Skeletal muscle satellite cell (primary cell): ENCODE results near the gene UBA3.

Experiments used
- H3K27me3 ChIP-seq: 2 replicates; pipeline ENCODE4 v1.7.0; 2013; ENCODE audit warnings: low read length; ENCODE audit not compliant: control insufficient read depth, insufficient read depth
- H3K36me3 ChIP-seq: 2 replicates; pipeline ENCODE4 v1.7.0; 2013; ENCODE audit warnings: mild to moderate bottlenecking, control low read depth, low read length; ENCODE audit not compliant: insufficient read depth
- H3K4me1 ChIP-seq: 2 replicates; pipeline ENCODE4 v1.7.0; 2013; ENCODE audit warnings: low read length; ENCODE audit not compliant: control insufficient read depth, insufficient read depth
- H3K4me2 ChIP-seq: 2 replicates; pipeline ENCODE4 v1.7.0; 2013; ENCODE audit warnings: mild to moderate bottlenecking, low read length
- H3K4me3 ChIP-seq: 2 replicates; pipeline ENCODE4 v1.7.0; 2013; ENCODE audit warnings: low read length
- H3K9ac ChIP-seq: 2 replicates; pipeline ENCODE4 v1.7.0; 2013; ENCODE audit warnings: mild to moderate bottlenecking, low read depth, low read length, moderate library complexity
- H3K9me3 ChIP-seq: replicated peaks from 2 replicates; pipeline ENCODE4 v1.7.0; 2013; ENCODE audit warnings: mild to moderate bottlenecking, control low read depth, low read length

Gene UBA3

DNA sequence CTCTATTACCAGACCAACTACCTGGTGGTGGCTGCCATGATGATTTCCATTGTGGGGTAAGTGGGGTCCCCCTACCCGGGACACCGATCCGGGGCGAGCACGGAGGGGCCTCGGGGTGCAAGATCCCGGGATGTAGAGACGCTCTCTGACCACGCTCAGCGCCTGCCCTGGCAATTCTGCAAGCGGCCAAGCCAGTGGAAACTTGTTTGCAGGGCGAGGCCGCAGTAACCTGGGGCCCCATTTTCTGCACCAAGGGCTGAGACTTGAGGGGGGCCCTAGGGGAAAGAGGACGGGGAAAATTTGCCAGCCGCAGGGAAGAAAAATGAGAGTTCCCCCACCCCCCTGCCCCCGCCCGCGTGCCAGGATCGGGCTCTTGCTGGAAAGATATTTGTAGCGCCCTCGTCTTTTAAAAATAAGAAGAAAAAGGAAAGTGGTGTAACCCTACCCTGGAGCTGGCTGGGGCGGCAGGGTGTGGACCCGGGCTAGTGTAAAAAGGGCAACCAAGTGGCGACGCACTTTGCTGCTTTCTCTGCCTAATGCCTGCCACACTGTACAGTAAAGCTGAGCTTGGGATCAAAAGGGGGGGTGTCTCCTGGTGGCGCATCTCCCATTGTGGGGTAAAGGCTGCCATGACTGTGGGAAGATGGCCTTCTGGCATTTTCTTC is 5.1 kb upstream of the UBA3 start:
- Histone ChIP-seq H3K4me1 (peaks cover 73% of the 10 kb centered on the region), H3K27me3 (no peaks in the 10 kb centered on the region), H3K36me3 (peaks cover 9% of the 10 kb centered on the region), H3K9me3 (no peaks in the 10 kb centered on the region), H3K4me3 (peak overlapping the region; percentile 92), H3K9ac (peak overlapping the region; percentile 95), H3K4me2 (peak overlapping the region; percentile 86)

DNA sequence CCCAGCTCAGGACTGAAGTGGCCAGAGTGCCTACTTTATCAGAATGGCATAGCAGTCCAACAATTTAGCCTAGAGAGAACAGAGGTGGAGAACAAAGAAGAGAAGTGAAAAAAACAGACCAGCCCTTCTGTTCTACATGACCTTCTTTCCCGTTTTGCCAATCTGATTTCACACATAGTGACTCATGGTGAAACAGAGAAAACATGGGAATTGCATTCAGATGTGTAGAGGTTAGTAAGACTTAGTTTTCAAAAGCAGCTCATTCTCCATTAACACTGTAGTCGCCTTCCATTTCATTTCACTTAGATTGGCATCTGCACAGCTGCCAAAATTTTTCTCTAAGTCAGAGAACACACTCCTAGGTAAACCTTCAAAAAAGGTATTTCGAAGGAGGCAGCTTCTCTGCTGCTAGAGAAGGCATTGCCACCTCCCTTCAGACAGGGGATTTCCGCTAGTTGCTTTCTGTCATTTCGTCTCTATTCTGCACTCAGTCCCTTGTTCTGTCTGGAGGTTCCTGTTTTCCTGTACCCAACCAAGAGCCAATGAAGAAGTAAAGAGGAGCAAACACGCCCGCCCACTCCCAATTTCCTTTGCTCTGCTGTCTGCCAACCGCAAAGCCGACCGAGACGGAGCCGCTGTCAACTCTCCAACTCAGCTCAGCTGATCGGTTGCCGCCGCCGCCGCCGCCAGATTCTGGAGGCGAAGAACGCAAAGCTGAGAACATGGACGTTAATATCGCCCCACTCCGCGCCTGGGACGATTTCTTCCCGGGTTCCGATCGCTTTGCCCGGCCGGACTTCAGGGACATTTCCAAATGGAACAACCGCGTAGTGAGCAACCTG is 4.4 kb upstream of the UBA3 start, which contains the start of gene ARL6IP5:
Gene ARL6IP5, plus strand, starts transcription at position 612 of the 842 bp plus-strand sequence. Its CDS starts 111 bp downstream, at position 723.
- Histone ChIP-seq H3K9me3 (no peaks in the 10 kb centered on the region), H3K4me1 (peaks cover 66% of the 10 kb centered on the region), H3K36me3 (peaks cover 6% of the 10 kb centered on the region), H3K9ac (peak within 1 kb of the TSS; percentile 95), H3K27me3 (no peaks in the 10 kb centered on the region), H3K4me2 (peak within 1 kb of the TSS; percentile 86), H3K4me3 (peak within 1 kb of the TSS; percentile 92)

DNA sequence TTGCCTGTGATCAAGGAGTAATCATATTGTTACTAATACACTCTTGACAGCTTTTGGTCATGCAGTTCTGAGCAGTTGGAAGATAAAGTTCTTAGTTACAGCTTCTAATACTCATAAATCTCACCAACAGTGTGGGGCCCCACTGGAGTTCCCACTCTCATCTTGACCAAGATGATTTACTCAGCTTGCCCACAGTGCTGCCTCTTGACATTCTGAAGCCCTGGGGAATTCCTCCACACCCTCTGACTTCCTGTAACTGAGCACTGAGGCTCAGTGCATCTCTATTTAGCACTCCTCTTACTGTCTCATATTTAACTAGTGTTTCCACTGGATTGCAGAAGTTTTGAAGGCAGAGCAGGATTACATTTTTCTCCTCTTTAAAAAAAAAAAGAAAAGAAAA is 2.6 kb upstream of the UBA3 start:
- no peaks in the 10 kb centered on the region for H3K27me3 ChIP-seq
- H3K4me2 ChIP-seq = peak overlapping the region; percentile 86
- peaks cover 64% of the 10 kb centered on the region for H3K4me1 ChIP-seq
- H3K9me3 ChIP-seq = no peaks in the 10 kb centered on the region
- H3K9ac ChIP-seq = peak overlapping the region; percentile 46
- H3K4me3 ChIP-seq = no peak overlapping the region
- H3K36me3 ChIP-seq = no peaks in the 10 kb centered on the region

DNA sequence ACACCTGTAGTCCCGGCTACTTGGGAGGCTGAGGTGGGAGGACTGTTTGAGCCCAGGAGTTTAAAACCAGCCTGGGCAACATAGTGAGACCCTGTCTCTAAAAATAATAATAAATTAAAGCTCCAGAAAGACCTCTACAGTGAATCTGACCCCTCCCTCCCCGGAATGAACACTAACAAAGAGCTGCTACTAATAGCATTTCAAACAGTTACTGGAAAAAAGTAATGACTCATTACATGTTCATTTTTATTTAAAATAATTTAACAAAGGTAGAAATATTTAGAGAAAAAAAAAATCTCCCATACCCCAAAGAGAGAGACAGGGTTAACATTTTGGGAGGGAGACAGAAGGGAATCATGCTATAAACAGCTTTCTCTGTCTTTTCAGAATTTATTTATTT is 2.2 kb upstream of the UBA3 start:
- Histone ChIP-seq H3K9me3 (no peaks in the 10 kb centered on the region), H3K4me1 (peaks cover 63% of the 10 kb centered on the region), H3K4me2 (peak overlapping the region; percentile 86), H3K4me3 (no peak overlapping the region), H3K36me3 (no peaks in the 10 kb centered on the region), H3K9ac (peak overlapping the region; percentile 46), H3K27me3 (no peaks in the 10 kb centered on the region)

DNA sequence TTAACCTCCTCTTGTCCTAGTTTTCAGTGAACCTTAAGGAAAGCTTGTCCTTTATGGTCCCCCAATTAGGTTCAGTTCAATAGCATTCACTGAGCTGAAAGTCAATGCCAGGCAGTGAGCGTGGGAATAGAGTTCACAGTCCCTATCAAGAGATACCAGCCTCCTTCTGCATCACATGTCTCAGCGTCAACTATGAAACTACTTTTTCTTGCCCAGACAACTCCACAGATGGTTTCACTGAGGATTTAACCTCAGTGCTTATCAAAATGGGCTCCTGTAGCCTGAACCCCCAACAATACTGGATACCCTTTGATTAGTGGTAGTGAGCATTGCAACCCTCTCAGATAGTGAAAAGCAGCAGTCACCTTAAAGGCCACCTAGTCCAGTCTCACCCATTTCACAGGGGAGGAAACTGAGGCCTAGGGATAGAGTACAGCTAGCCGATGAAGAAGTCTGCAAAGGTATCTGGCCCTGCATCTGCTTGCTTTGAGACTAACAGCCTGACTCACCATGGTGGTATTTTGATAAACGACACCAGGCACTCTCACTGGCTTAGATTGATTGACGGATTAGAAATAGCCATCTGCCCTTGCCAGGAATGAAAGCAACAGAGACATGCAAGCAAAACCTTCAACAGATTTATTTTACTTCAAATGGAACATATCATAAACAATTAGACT is 1.6 kb upstream of the UBA3 start:
- H3K9ac ChIP-seq = no peak overlapping the region
- peaks cover 58% of the 10 kb centered on the region for H3K4me1 ChIP-seq
- no peaks in the 10 kb centered on the region for H3K27me3 ChIP-seq
- H3K36me3 ChIP-seq = no peaks in the 10 kb centered on the region
- H3K4me2 ChIP-seq = peak overlapping the region; percentile 86
- H3K4me3 ChIP-seq = no peak overlapping the region
- H3K9me3 ChIP-seq = no peaks in the 10 kb centered on the region

DNA sequence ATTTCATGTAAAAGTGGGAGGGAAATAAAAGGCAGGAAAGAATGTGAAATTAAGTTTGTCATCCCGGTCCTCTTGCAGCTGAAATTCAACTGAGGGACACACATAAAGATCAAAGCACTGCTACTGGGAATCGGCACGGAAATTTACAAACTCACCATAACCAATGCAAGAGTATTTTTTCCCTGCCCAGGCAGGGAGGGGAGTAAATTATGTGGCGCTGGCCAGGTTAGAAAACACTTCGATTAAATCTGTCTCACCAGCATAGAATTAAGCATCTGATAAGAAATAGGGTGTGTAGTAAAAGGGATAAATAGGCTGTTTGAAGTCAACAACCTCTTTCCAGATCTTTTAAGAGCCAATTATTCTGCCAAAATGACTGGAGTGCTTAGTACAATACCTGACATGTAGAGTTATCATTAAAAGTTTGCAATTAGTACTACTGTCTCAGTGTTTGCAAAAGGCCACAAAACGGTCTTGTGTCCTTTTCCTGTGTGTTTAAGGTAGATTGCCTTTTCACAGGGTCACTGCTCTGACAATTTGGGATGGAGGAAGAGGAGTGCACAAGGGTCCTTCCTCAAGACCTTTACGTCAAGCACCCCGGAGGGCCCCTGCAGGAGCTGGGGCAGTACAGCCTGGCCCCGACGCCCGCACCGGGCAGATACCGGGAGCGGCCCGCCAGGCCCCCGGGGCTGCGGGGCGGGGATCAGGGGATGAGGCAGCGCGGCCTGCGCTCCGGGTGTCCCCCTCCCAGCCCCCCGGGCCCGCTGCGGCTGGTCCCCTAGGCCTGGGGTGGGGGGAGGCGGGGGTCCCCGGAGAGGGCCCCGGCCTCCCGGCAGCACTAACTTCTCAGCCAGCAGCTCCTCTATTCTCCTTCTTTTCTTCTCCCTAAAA is 651 bp downstream of the UBA3 start:
- Histone ChIP-seq H3K4me3 (peak overlapping the region; percentile 76), H3K36me3 (no peaks in the 10 kb centered on the region), H3K9me3 (no peaks in the 10 kb centered on the region), H3K4me2 (peak overlapping the region; percentile 91), H3K9ac (peak overlapping the region; percentile 90), H3K27me3 (no peaks in the 10 kb centered on the region), H3K4me1 (peaks cover 52% of the 10 kb centered on the region)

DNA sequence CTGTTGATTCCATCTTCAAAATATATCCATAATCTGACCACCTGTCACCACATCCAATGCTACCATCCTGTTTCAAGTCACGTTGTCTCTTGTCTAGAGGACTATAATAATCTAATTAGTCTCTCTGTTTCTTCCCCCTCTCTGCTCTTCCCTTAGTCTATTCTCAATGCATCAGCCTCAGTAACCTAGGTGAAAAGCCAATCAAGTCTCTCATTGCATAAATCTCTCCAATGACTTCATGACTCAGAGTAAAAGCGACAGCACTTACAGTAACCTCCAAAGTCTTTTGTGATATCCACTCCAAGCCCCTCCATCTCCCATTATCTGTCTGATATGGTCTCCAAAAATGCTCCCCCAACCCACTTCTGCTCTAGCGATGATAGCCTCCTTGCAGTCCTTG is 7.2 kb downstream of the UBA3 start:
- H3K36me3 ChIP-seq = peaks cover 25% of the 10 kb centered on the region

DNA sequence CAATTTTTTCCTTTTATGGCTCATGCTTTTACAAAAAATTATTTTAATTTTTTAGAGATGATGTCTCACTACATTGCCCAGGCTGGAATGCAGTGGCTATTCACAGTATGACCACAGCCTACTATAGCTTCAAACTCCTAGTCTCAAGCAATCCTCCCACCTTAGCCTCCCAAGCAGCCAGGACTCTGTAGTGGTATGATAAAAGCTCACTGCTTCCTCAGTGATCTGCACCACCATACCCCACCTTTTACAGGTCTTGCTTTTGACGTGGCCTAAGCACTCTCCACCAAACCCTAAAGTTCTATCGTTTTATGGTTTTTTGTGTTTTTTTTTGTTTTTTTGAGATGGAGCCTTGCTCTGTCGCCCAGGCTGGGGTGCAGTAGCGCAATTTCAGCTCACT is 14.0 kb downstream of the UBA3 start:
- H3K9me3 ChIP-seq = no peaks in the 10 kb centered on the region
- H3K4me1 ChIP-seq = no peaks in the 10 kb centered on the region
- no peak overlapping the region for H3K9ac ChIP-seq
- H3K36me3 ChIP-seq = peaks cover 40% of the 10 kb centered on the region
- no peak overlapping the region for H3K4me2 ChIP-seq
- no peaks in the 10 kb centered on the region for H3K27me3 ChIP-seq
- H3K4me3 ChIP-seq = no peak overlapping the region

More for the DNA sequence above, 7.2 kb downstream of the UBA3 start:
- Histone ChIP-seq H3K4me2 (no peak overlapping the region), H3K9me3 (no peaks in the 10 kb centered on the region), H3K9ac (no peak overlapping the region), H3K4me1 (peaks cover 4% of the 10 kb centered on the region), H3K4me3 (no peak overlapping the region), H3K27me3 (no peaks in the 10 kb centered on the region)

DNA sequence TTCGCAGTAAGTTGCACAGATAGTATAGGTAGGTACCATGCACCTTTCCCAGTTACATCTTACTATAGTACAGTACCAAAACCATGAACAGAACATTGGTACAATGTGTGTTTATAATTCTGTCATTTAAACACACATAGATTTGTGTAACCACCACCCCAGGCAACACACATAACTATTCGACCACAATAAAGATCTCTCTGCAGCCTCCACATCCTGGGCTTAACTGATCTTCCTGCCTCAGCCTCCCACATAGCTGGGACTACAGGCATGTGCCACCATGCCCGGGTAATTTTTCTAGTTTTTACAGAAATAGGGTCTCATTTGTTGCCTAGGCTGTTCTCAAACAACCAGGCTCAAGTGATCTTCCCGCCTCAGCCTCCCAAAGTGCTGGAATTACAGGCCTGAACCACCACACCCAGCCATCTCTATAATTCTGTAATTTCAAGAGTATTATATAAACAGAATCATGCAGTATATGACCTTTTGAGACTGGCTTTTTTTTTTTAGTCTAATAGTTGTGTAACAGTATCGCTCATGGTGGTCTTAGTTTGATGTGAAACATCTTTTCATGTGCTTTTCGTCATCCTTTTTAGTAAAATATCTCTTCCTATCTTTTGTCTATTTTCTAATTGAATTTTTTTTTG is 14.7 kb downstream of the UBA3 start:
- Histone ChIP-seq H3K4me2 (no peak overlapping the region), H3K36me3 (peaks cover 40% of the 10 kb centered on the region), H3K4me3 (no peak overlapping the region), H3K27me3 (no peaks in the 10 kb centered on the region), H3K9me3 (no peaks in the 10 kb centered on the region), H3K4me1 (no peaks in the 10 kb centered on the region), H3K9ac (no peak overlapping the region)

DNA sequence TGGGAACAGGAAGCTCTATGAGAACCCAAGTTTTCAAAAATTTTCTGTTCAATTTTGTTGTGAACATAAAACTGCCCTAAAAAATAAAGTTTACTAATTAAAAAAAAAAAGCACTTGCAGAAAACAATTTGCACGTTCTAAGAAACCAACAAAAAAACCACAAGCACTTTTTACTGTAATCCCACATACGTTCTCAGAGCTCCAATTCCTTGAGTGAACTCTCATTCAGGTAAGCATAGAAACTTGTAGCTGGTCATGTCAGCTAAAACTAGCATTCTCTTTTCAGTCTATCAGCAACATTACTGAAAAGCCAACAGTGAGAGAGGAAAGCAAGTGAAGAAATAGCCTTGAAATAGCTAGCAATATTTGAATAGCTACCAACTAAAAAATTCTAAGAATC is 16.5 kb downstream of the UBA3 start:
- Histone ChIP-seq H3K4me1 (no peaks in the 10 kb centered on the region), H3K9ac (no peak overlapping the region), H3K4me2 (no peak overlapping the region), H3K36me3 (peaks cover 44% of the 10 kb centered on the region), H3K9me3 (no peaks in the 10 kb centered on the region), H3K4me3 (no peak overlapping the region), H3K27me3 (no peaks in the 10 kb centered on the region)
